Activated T-cell treated with anti-CD3 and anti-CD28 coated beads for 1 hour (primary cell): Measurements from ENCODE around the gene ATP6V1E1.
"Not testable (repeated sequence)": the region's sequence is repeated elsewhere in the genome, so short reads cannot be mapped to it uniquely, and the experiment has no call there.

ENCODE experiments used
- DNase-seq: peaks from one replicate; pipeline ENCODE4 v3.0.0-alpha.2; 2020; ENCODE audit warnings: low read depth

The ATP6V1E1 gene

GRCh38 chr22:17581056-17581455, 47.5 kb downstream of the ATP6V1E1 start:
- no peak for DNase-seq

GRCh38 chr22:17580441-17581031, 48.0 kb downstream of the ATP6V1E1 start:
- DNase-seq, result no peak

GRCh38 chr22:17579535-17579981, 49.0 kb downstream of the ATP6V1E1 start:
- DNase-seq, result no peak

- DNase-seq, result no peak
Observed at GRCh38 chr22:17578136-17578754, 50.3 kb downstream of the ATP6V1E1 start.

GRCh38 chr22:17576470-17576869, 52.1 kb downstream of the ATP6V1E1 start:
- DNase-seq, result no peak

- DNase-seq, result no peak
Observed at GRCh38 chr22:17575681-17576080, 52.9 kb downstream of the ATP6V1E1 start.

- DNase-seq, result no peak
Observed at GRCh38 chr22:17575151-17575550, 53.4 kb downstream of the ATP6V1E1 start.

GRCh38 chr22:17570851-17571631, 57.5 kb downstream of the ATP6V1E1 start:
- no peak for DNase-seq

- DNase-seq, result no peak
Observed at GRCh38 chr22:17569971-17570511, 58.5 kb downstream of the ATP6V1E1 start.

GRCh38 chr22:17566776-17567175, 61.8 kb downstream of the ATP6V1E1 start:
- no peak for DNase-seq

- DNase-seq, result not testable (repeated sequence)
Observed at GRCh38 chr22:17566016-17566687, 62.4 kb downstream of the ATP6V1E1 start.

GRCh38 chr22:17563936-17564391, 64.6 kb downstream of the ATP6V1E1 start:
- no peak for DNase-seq

GRCh38 chr22:17562906-17563870, 65.4 kb downstream of the ATP6V1E1 start, which contains the start of gene SLC25A18:
Gene SLC25A18 (plus strand): TSS chr22:17563498. CDS start chr22:17579945, 16,447 bp downstream.
- DNase-seq, result no peak

- DNase-seq, result no peak
Observed at GRCh38 chr22:17559188-17559587, 69.4 kb downstream of the ATP6V1E1 start.

- no peak for DNase-seq
Observed at GRCh38 chr22:17554814-17555213, 73.7 kb downstream of the ATP6V1E1 start.

GRCh38 chr22:17552737-17553136, 75.8 kb downstream of the ATP6V1E1 start:
- no peak for DNase-seq

GRCh38 chr22:17549655-17550054, 78.9 kb downstream of the ATP6V1E1 start:
- DNase-seq, result no peak

- no peak for DNase-seq
Observed at GRCh38 chr22:17549183-17549582, 79.4 kb downstream of the ATP6V1E1 start.

GRCh38 chr22:17548756-17549035, 79.9 kb downstream of the ATP6V1E1 start:
- DNase-seq, result no peak

- no peak for DNase-seq
Observed at GRCh38 chr22:17548010-17548755, 80.4 kb downstream of the ATP6V1E1 start.
